Measurements from ENCODE around the gene CCDC188. TPM values are rescaled to one million over a fixed set of nuclear protein-coding genes. Genes with fewer than 3 reads are reported as not detected.

The CCDC188 gene
- total and polyA plus RNA-seq, 2 of the 4 experiments (the other 2 are of a cell fraction), result 0.10 TPM; not detected in 1

- H4K8ac ChIP-seq (ENCODE audit: low read depth in 2 of 2, low read length in 2 of 2), result no peak overlapping the region
- dilution Hi-C loops (cut with HindIII; ENCODE audit: low sequenced_read_pairs, unreplicated experiment), result no loop called here
- H3K18ac ChIP-seq (ENCODE audit: low read depth, low read length), result no peak overlapping the region
- peaks cover 31% of the 10 kb centered on the region for H3K36me3 ChIP-seq (ENCODE audit: control insufficient read depth, insufficient read depth, low read length)
- no peak overlapping the region for H2BK5ac ChIP-seq (ENCODE audit: low read depth, low read length, poor library complexity, severe bottlenecking)
- H3K27ac ChIP-seq (ENCODE audit: insufficient read depth, low read length), result no peak overlapping the region
- no peak overlapping the region for H4K91ac ChIP-seq (ENCODE audit: insufficient read depth, low read depth, low read length)
- no peak overlapping the region for H3K4ac ChIP-seq (ENCODE audit: low read depth, low read length)
- POLR2A ChIA-PET (ENCODE audit: unreplicated experiment), result interaction anchor here (0.6 kb wide), 1 partner anchor 155 kb away, joined by 14 read pairs; no protein-coding TSS in a partner anchor
- intact Hi-C loops (cut with micrococcal nuclease), result no loop called here
- H2AFZ ChIP-seq (replicated peaks; ENCODE audit: low read length, poor library complexity), result peak overlapping the region; percentile 17
- TF ChIP-seq, protein P1, sequence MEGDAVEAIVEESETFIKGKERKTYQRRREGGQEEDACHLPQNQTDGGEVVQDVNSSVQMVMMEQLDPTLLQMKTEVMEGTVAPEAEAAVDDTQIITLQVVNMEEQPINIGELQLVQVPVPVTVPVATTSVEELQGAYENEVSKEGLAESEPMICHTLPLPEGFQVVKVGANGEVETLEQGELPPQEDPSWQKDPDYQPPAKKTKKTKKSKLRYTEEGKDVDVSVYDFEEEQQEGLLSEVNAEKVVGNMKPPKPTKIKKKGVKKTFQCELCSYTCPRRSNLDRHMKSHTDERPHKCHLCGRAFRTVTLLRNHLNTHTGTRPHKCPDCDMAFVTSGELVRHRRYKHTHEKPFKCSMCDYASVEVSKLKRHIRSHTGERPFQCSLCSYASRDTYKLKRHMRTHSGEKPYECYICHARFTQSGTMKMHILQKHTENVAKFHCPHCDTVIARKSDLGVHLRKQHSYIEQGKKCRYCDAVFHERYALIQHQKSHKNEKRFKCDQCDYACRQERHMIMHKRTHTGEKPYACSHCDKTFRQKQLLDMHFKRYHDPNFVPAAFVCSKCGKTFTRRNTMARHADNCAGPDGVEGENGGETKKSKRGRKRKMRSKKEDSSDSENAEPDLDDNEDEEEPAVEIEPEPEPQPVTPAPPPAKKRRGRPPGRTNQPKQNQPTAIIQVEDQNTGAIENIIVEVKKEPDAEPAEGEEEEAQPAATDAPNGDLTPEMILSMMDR (conservative IDR thresholded peaks at IDR 0.05; ENCODE audit: low read depth, low read length), result peak; percentile 45
- TF ChIP-seq MAFK (IDR thresholded peaks at IDR 0.05; ENCODE audit: low read depth, low read length), result no peak
- TF ChIP-seq SMC3 (IDR thresholded peaks at IDR 0.05; ENCODE audit: low read depth, low read length), result no peak
- no peak for TF ChIP-seq MAZ (IDR thresholded peaks at IDR 0.05; ENCODE audit: borderline replicate concordance, low read depth, low read length)
- TF ChIP-seq RAD21 (IDR thresholded peaks at IDR 0.05; ENCODE audit: low read length), result peak; percentile 53
- peaks cover 0 to 27% of the 10 kb centered on the region in 2 experiments for H3K79me1 ChIP-seq (ENCODE audit: low read depth in 1 of 2, low read length in 2 of 2)
- H3K56ac ChIP-seq (ENCODE audit: extremely low read depth, insufficient read depth, low read length), result no peak overlapping the region
- DNase-seq (peak; percentile 23), ATAC-seq (ENCODE audit: low read depth) (no peak)
- no peak overlapping the region for H3K4me2 ChIP-seq (ENCODE audit: low read depth, low read length)
- H3K27me3 ChIP-seq (ENCODE audit: control insufficient read depth, insufficient read depth, low read length), result no peaks in the 10 kb centered on the region
- no peak overlapping the region for H3K23ac ChIP-seq (ENCODE audit: low read depth, low read length)
- H2BK15ac ChIP-seq (ENCODE audit: low read depth, low read length), result no peak overlapping the region
- no TSS peak for BruUV-seq (replicated peaks)
- no peak overlapping the region for H2AK9ac ChIP-seq (replicated peaks; ENCODE audit: low read depth, low read length, poor library complexity)
- H3K4me3 ChIP-seq (ENCODE audit: insufficient read depth, low read depth, low read length), result no peak overlapping the region
- no peak overlapping the region for H2AK5ac ChIP-seq (ENCODE audit: low read depth, low read length)
- no peaks in the 10 kb centered on the region for H3K9me3 ChIP-seq (ENCODE audit: control insufficient read depth, insufficient read depth, low read length)
- no peak overlapping the region for H3K14ac ChIP-seq (replicated peaks; ENCODE audit: low read depth, low read length)
- H3K9me1 ChIP-seq (ENCODE audit: insufficient read depth, low read length), result peaks cover 3% of the 10 kb centered on the region; the same call in 1 of the 2 replicates
- CTCF ChIA-PET, result no interaction called here
- WGBS, 2 experiments (ENCODE audit: extremely low coverage in 2 of 2, insufficient read length in 1 of 2), result 37% methylated on average over 6 of the region's 18 CpGs; no CpG with 5 or more reads in 1 of the 2 experiments
- no peak overlapping the region for H4K5ac ChIP-seq (ENCODE audit: low read depth, low read length)
- peaks cover 30% of the 10 kb centered on the region for H4K20me1 ChIP-seq (ENCODE audit: insufficient read depth, low read length)
- no peak overlapping the region for H3K9ac ChIP-seq (ENCODE audit: low read depth, low read length)
- no peak overlapping the region for H2BK20ac ChIP-seq (ENCODE audit: low read depth, low read length)
- peaks cover 9% of the 10 kb centered on the region for H3K4me1 ChIP-seq (ENCODE audit: control insufficient read depth, insufficient read depth, low read length)
- in situ Hi-C loops (cut with MboI; ENCODE audit: low sequenced_read_pairs), result no loop called here
- no peak overlapping the region for H2BK120ac ChIP-seq (ENCODE audit: low read depth, low read length)
Observed at GRCh38 chr22:20128902-20129746, 21.7 kb downstream of the CCDC188 start.
